HepG2 (cell line): ENCODE measurements around the gene PSMA7. TPM values are rescaled to one million over a fixed set of nuclear protein-coding genes. Genes with fewer than 3 reads are reported as not detected.

ENCODE experiments used
- HDAC1 ChIP-seq: sonication (generic); formaldehyde crosslinking; IDR thresholded peaks from 2 replicates; pipeline ENCODE4 v1.5.1; 2020; ENCODE audit warnings: mild to moderate bottlenecking, missing genetic modification reagents
- HOXD1 ChIP-seq: sonication (generic); formaldehyde crosslinking; IDR thresholded peaks from 2 replicates; pipeline ENCODE4 v1.5.0; 2020; ENCODE audit warnings: missing genetic modification reagents
- RNF219 ChIP-seq: sonication (generic); formaldehyde crosslinking; IDR thresholded peaks from 2 replicates; pipeline ENCODE4 v1.5.0; 2020; ENCODE audit warnings: mild to moderate bottlenecking, missing genetic modification reagents
- THYN1 ChIP-seq: sonication (generic); formaldehyde crosslinking; IDR thresholded peaks from 2 replicates; pipeline ENCODE4 v1.8.1; 2023; ENCODE audit warnings: low read depth, mild to moderate bottlenecking, moderate library complexity, missing genetic modification reagents, borderline replicate concordance
- YY1 ChIP-seq: IDR thresholded peaks from 2 replicates; pipeline ENCODE4 v1.6.1; 2011; ENCODE audit warnings: low read length, low read depth, moderate library complexity, mild to moderate bottlenecking; ENCODE audit not compliant: insufficient read depth, insufficient replicate concordance
- ZC3H13 ChIP-seq: sonication (generic); formaldehyde crosslinking; IDR thresholded peaks from 2 replicates; pipeline ENCODE4 v1.8.1; 2023; ENCODE audit warnings: mild to moderate bottlenecking, missing genetic modification reagents, moderate library complexity
- ZGPAT ChIP-seq: IDR thresholded peaks from 2 replicates; pipeline ENCODE4 v1.6.1; 2016; ENCODE audit warnings: mild to moderate bottlenecking
- ZNF782 ChIP-seq: sonication (generic); formaldehyde crosslinking; IDR thresholded peaks from 2 replicates; pipeline ENCODE4 v1.4.0; 2020; ENCODE audit warnings: missing genetic modification reagents, mild to moderate bottlenecking, borderline replicate concordance
- polyA plus RNA-seq, 8 experiments: library from polyadenylated mRNA; depleted of rRNA in 3 of 8; stranded (reverse) in 7 of 8; unstranded in 1 of 8; fragments of >200 nt; fragmentation: Illumina TruSeq in 4 of 8; extraction: Trizol in 4 of 8; gene quantifications; 2 replicates each; pipeline versions ENCODE4 v1.2.1 to v1.2.3, GENCODE V29; 2011 to 2016; ENCODE audit warnings: low read depth in 4 of 8, missing spikeins in 1 of 8, mixed read lengths in 1 of 8; ENCODE audit not compliant: insufficient read depth in 1 of 8
- total RNA-seq, 5 experiments: library from RNA; depleted of rRNA; stranded (reverse); fragments of >200 nt; fragmentation: Illumina TruSeq; extraction: Trizol; gene quantifications; 2 replicates each; pipeline ENCODE4 v1.2.3, GENCODE V29; 2016; ENCODE audit warnings: low read depth in 1 of 5

The PSMA7 gene
- total and polyA plus RNA-seq, 2 of the 13 experiments (the other 11 are each of a cell fraction or from before 2014, with no cell fraction given), result 531 to 631 TPM

GRCh38 chr20:62157387-62158087 lies 14.3 kb upstream of the PSMA7 start (continued):
- TF ChIP-seq ZGPAT (CRISPR knock-in tag) (no peak), RNF219 (no peak), HOXD1 (no peak), ZNF782 (no peak), HDAC1 (CRISPR knock-in tag) (peak; percentile 21; the same call in 1 of the 2 replicates), YY1 (no peak), THYN1 (CRISPR knock-in tag) (no peak), ZC3H13 (CRISPR knock-in tag) (no peak)
- TF ChIP-seq, all 625 proteins: peak for 10
